Left forelimb (tissue), 1 donor: ENCODE results near the gene TMEM97.
A peak's percentile ranks its signal among the peaks of the same experiment; 100 is the strongest.

Experiments
- DNase-seq: peaks from one replicate; pipeline ENCODE4 v3.0.0-alpha.2; 2018; ENCODE audit warnings: low spot score

TMEM97 gene

DNA sequence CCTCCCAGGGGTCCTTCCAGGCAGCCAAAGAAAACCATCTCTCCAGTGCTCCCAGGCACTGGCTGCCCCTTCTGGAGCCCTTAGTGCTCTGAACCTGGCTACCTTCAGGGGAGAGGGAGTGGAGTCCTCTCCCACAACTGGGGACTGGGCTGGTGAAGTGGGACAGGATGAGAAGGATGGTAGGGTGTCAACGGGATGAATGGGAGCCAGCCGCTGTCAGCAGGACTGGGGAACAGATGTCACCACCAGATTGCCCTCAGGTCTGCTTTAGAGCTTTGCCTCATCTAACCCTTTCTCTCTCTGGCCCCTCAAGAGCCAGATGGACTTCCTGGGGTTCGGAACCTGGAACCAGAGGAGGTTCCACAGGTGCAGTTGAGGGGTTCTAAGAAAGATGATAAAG lies 46.5 kb downstream of the TMEM97 start:
- DNase-seq, result no peak

DNA sequence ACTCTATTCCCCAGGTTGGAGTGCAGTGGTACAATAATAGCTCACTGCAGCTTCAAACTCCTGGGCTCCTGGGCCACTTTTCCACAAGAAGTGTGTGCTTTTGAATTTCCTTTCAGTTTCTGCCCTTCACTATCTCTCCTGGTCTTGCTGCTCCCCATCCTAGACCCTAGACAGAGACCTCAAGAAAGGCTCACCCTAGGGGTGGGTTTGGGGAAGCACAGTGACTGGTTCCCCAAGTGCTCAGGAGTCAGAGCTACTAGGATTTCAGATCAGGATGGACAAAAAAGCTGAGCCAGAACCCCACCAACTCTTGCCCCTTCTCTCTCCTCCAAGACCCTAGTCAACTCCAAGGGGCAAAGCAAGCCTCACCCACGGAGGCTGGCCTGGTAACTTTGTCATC lies 47.6 kb downstream of the TMEM97 start:
- DNase-seq, result no peak

DNA sequence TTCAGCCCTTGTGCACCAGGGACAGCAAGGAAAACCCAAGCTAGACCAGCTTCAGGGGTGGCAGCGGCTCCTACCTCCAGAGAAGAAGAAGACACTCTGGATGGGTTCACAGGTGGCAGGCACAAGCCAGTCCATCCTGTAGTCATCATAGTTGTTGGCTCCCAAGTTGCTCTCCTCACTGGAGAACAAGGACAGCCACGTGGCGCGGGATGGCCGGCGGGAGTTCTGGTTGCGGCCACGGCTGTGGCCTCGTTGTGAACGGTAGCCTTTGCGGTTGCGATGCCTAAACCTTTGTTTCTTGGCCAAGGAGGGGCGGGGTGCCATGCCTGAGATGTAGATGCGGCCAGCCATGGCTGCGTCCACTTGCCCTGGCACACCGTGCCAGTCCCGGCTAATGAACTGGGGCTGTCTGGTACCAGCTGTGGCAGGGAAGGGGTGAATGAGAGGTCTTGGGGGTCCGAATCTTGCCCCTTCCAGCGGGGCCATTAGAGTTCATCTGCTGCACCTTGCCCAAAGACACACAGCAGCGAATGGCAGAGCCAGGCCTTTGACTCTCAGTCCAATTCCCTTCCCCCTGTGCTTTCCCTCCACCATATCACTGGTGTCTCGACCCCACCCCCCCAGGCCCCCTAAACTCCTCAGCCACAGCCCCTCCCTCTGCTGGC lies 48.8 kb downstream of the TMEM97 start:
- DNase-seq, result no peak

DNA sequence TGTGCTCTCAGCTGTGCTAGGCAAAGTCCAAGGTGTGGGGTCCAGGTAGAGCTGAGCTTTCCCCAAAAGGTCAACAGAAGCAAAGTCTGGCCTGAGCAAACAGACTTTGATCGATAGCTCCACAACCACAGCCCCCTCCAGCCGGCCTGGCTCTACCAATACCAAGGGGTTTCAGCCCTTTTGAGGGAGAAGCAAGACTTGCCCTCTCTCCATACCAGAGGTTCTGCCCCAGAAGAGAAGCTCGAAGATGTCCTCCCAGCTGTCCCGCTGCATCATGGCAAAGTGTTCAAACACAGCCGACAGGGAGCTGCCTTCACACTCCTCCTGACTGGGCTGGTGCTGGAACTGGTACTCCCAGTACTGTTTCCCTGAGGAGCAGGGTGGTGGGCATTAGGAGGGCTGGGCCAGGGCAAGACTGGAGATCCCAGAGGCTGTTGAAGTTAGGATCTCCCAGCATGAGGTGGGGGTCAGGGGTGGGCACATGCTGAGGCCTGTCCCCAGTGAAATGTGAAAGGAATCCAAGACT lies 49.4 kb downstream of the TMEM97 start:
- no peak for DNase-seq

DNA sequence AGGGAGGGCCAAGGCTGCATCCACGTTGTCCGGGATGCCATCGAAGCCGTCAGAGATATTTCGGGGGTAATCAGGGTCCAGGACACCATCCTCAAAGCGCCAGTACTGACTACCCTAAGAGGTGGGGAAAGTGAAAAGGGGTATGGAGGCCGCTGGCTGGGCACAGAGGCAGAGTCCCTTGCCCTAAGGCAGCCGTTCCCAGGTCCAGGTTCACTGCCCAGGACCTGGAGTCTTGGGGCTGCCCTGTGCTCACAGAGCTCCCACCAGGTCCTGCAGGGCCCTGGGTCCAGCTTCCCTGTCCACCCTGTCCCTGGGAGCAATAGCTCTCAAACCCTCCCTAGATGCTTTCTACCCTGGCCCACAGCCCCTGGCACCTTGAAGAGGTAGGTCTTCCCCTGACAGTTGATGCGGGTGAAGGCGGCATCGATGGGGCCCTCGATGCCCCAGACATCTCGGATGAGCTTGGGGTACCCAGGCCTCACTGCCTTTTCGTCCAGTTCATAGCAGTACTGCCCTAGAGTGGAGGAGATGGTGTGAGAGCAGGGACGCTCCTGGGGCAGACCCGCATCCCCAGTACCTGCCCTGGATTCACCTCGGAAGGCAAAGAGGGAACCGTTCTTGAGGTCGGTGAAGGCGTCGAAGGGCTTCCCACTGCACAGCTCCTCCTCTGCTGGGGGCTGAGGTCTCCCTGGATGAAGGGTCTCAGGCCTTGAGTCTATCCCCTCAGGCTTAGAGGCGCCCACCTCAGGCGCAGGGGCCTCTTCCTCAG lies 50.1 kb downstream of the TMEM97 start:
- no peak for DNase-seq

DNA sequence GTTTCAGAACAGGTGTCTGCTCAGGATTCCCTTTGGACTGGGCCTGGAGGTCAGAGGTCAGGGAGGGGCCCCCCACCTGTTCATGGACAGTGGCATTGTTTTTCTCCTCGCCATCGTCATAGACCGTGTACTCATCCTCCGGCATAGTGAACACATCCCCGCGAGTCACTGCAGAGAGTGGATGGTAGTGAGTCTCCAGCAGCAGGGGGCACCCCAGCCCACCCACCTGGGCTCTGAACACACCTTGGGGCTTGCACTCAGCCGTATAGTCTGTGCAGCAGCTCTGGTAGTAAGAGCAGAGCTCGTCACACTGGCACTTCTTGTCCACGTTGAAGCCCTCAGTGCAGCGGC lies 50.7 kb downstream of the TMEM97 start:
- DNase-seq, result no peak

DNA sequence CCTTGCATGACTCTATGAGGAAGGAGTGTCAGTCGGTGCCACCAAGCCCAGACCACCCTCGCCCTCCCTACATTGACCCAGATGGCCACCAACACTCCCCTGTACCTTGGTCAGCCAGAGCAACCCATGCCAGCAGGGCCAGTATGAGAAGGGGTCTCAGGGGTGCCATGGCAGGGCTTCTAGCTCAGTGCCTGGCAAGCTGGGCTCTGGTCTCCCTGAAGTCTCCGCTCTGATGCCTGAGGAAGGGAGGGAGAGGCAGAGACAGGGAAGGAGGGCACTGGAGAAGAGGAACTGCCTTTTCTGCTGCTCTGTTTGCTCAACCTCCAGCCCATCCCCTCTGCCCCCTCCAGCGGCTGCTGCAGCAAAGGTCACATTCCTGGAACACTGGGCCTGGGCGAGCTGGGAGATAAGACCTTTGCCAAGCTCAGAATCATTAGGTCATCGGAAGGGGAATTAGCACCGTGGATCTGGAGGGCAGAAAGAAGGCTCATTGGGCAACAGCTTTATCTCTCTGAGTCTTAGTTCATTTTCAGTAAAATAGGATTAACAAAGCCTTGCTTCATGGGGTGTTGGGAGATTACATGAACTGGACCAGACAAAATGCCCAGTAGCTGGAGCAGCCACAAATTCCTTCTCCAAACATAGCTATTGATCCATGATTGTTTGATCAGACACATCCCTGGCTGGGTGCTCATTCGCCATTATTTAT lies 51.2 kb downstream of the TMEM97 start, which contains the start of gene VTN:
Gene VTN (minus strand): TSS at position 273 of the 709 bp plus-strand sequence. CDS start 104 bp downstream, at position 169.
- DNase-seq, result no peak

DNA sequence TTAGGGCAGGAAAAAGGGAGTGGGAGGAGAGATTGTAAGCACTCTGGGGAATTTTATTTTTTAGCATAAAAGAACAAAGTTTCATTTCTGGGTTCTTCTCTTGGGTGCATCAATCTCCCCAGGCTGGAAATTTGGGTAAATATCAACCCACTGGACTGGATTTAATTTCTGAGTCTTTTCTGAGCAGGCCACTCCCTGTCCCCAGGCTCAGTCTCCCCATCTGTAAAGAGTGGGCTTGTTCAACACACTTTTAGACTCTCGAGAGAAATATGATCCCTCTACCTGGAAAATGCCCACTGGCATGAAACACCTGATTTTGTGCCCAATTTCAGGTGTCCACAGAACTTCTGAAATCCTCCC lies 51.7 kb downstream of the TMEM97 start:
- DNase-seq, result no peak

DNA sequence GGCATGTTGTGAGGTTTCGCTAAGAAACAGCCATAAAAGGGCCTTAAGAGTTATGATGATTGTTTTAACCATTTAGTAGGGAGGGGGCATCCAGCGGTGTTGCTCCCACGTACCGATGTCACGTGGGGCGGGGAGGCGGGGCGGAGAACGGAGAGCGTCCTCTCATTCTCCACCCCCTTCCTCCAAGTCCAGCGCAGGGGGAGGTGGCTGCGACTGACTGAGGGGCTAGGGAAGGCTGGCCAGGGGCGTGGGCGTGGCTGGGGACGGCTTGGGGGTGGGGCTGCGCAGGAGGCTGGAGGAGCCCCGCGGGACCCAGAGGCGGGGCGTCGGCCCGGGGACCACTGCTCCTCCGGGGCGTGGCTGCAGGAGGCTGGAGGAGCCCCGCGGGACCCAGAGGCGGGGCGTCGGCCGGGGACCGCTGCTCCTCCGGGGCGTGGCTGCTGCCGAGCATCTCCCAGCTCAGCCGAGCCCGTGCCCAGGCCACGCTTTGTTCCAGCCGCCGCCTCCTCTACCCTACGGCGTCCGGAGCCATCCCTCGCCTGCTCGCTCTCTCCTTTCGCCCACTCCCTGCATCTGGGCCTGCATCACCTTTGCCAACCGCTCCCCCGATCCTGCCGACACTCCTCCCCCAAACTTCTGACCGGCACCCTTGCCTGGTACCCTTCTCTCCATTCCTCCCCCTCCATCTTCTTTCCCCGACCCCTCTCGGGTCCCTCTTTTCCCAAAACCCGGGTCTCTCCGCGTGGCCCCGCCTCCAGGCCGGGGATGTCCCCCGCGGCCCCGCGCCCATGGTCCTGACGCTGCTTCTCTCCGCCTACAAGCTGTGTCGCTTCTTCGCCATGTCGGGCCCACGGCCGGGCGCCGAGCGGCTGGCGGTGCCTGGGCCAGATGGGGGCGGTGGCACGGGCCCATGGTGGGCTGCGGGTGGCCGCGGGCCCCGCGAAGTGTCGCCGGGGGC lies 52.5 kb downstream of the TMEM97 start, which contains the start of gene SARM1:
Gene SARM1 (plus strand): TSS at position 450 of the 958 bp plus-strand sequence. CDS start 339 bp downstream, at position 789.
- DNase-seq, result peak; percentile 82

DNA sequence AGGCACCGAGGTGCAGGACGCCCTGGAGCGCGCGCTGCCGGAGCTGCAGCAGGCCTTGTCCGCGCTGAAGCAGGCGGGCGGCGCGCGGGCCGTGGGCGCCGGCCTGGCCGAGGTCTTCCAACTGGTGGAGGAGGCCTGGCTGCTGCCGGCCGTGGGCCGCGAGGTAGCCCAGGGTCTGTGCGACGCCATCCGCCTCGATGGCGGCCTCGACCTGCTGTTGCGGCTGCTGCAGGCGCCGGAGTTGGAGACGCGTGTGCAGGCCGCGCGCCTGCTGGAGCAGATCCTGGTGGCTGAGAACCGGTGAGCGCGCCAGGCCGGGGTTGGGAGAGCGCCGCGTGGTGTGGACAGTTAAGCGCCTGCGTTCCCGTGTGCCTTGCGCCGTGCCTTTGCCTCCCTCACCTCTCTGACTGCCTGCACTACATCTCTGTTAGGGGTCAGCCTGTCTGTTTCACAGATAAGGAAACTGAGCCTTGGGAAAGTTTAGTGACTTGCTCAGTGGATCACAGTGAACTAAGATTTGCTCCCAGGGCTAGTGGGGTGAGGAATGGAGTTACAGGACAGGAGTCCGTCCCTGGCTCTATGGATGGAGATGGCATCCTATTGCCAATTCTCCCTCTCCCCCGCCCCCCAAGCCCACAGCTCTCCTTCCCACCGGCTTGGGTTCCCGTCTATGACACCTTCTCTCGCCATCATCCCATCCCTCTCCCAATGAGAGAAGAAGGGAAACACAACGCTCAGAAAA lies 53.4 kb downstream of the TMEM97 start:
- DNase-seq, result no peak

DNA sequence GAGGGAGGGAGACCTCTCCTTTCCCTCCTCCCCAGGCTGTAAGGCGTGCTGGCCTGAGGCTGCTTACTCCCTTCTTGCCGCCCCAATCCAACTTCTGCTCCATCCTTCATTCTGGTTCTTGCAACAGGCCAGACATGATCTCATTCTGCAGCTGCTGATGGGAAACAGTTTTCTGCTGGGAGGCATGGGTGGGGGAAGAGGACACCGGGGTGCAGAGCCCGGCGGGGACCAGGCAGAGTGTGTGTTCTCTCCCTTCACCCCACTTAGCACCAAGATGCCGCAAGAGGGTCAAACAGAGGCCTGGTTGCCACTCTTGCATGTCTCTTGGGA lies 53.9 kb downstream of the TMEM97 start:
- no peak for DNase-seq
